ENCODE measurements around the gene FSCN2. TPM values are rescaled to one million over a fixed set of nuclear protein-coding genes. Genes with fewer than 3 reads are reported as not detected.

The FSCN2 gene
- total and polyA plus RNA-seq, 2 donors (not counting 3 experiments of a cell fraction or from before 2014, with no cell fraction given), result 0.32 to 0.71 TPM

GRCh38 chr17:81528651-81529436 is 667 bp downstream of the FSCN2 start:
- Histone ChIP-seq H3K4me1 (ENCODE audit: control insufficient read depth, extremely low read depth, insufficient read depth, low read length) (no peaks in the 10 kb centered on the region), H3K9me1 (replicated peaks; ENCODE audit: control insufficient read depth, extremely low read depth, insufficient read depth, low read length) (no peaks in the 10 kb centered on the region), H3K27ac (ENCODE audit: insufficient read depth, low read depth, low read length) (no peak overlapping the region), H3K27me3 (ENCODE audit: control insufficient read depth in 2 of 2, insufficient read depth in 2 of 2, low read length in 2 of 2) (no peaks in the 10 kb centered on the region), H3K9ac (replicated peaks; ENCODE audit: extremely low read depth, insufficient read depth, low read length) (no peak overlapping the region), H2AFZ (ENCODE audit: low read depth, low read length) (no peak overlapping the region), H3K36me3 (ENCODE audit: control insufficient read depth in 2 of 2, extremely low read depth in 1 of 2, insufficient read depth in 2 of 2, low read length in 2 of 2) (no peaks in the 10 kb centered on the region), H4K20me1 (replicated peaks; ENCODE audit: control insufficient read depth, extremely low read depth, insufficient read depth, low read length) (no peaks in the 10 kb centered on the region), H3K9me3 (replicated peaks; ENCODE audit: control insufficient read depth, insufficient read depth, low read length) (no peaks in the 10 kb centered on the region), H3K4me2 (ENCODE audit: insufficient read depth, low read length) (no peak overlapping the region), H3K4me3 (replicated peaks in 1 of 3; ENCODE audit: insufficient read depth in 1 of 3, low read depth in 1 of 3, low read length in 3 of 3) (no peak overlapping the region), H3K79me2 (ENCODE audit: control insufficient read depth, insufficient read depth, low read length) (no peaks in the 10 kb centered on the region)
- no TSS peak for BruUV-seq (replicated peaks)
- FAIRE-seq (no peak), DNase-seq (ENCODE audit: low read depth, low spot score) (no peak)
- intact Hi-C loops (cut with micrococcal nuclease) (no loop called here), dilution Hi-C loops (cut with MboI; ENCODE audit: extremely low pct_ligation_motif_present, low sequenced_read_pairs) (no loop called here)
- ChIA-PET CTCF (interaction anchor here (1.8 kb wide), 1 partner anchor 72 kb away, joined by 7 read pairs; no protein-coding TSS in a partner anchor), POLR2A (no interaction called here)
- no peak for TF ChIP-seq EZH2 (IDR thresholded peaks at IDR 0.05; ENCODE audit: borderline replicate concordance, low read depth, low read length, severe bottlenecking)
- no peak for TF ChIP-seq JUN (IDR thresholded peaks at IDR 0.05; ENCODE audit: borderline replicate concordance, insufficient read depth, insufficient read length, low read depth)

DNA sequence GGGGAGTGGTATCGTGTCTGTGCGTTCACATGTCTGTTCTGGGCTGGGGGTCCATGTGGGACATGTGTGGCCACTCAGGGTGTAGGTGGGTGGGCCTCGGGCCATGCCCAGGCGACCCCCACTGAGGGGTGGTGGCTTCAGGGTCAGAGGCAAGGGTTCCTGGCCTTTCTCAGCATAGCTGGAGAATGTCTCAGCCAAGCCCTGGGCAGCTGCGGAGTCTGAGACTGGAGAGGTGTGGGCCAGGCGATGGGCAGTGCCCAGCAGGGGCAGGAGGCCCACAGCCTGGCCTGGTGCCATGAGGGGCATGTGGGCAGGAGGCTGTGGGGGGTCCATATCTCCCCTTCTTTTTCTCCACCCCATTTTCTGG is 1.2 kb downstream of the FSCN2 start:
- Histone ChIP-seq H3K4me2 (ENCODE audit: insufficient read depth, low read length) (no peak overlapping the region), H3K9ac (replicated peaks; ENCODE audit: extremely low read depth, insufficient read depth, low read length) (no peak overlapping the region), H3K9me3 (replicated peaks; ENCODE audit: control insufficient read depth, insufficient read depth, low read length) (no peaks in the 10 kb centered on the region), H3K36me3 (ENCODE audit: control insufficient read depth in 2 of 2, extremely low read depth in 1 of 2, insufficient read depth in 2 of 2, low read length in 2 of 2) (no peaks in the 10 kb centered on the region), H4K20me1 (replicated peaks; ENCODE audit: control insufficient read depth, extremely low read depth, insufficient read depth, low read length) (no peaks in the 10 kb centered on the region), H3K4me3 (replicated peaks in 1 of 3; ENCODE audit: insufficient read depth in 1 of 3, low read depth in 1 of 3, low read length in 3 of 3) (no peak overlapping the region), H3K4me1 (ENCODE audit: control insufficient read depth, extremely low read depth, insufficient read depth, low read length) (no peaks in the 10 kb centered on the region), H2AFZ (ENCODE audit: low read depth, low read length) (no peak overlapping the region), H3K27ac (ENCODE audit: insufficient read depth, low read depth, low read length) (no peak overlapping the region), H3K79me2 (ENCODE audit: control insufficient read depth, insufficient read depth, low read length) (no peaks in the 10 kb centered on the region), H3K9me1 (replicated peaks; ENCODE audit: control insufficient read depth, extremely low read depth, insufficient read depth, low read length) (no peaks in the 10 kb centered on the region), H3K27me3 (ENCODE audit: control insufficient read depth in 2 of 2, insufficient read depth in 2 of 2, low read length in 2 of 2) (no peaks in the 10 kb centered on the region)
- DNase-seq (ENCODE audit: low read depth, low spot score) (no peak), FAIRE-seq (no peak)
- no TSS peak for BruUV-seq (replicated peaks)
- ChIA-PET POLR2A (no interaction called here), CTCF (interaction anchor here (1.8 kb wide), 1 partner anchor 72 kb away, joined by 7 read pairs; no protein-coding TSS in a partner anchor)
- dilution Hi-C loops (cut with MboI; ENCODE audit: extremely low pct_ligation_motif_present, low sequenced_read_pairs), result no loop called here
- intact Hi-C loops (cut with micrococcal nuclease), result no loop called here
- no peak for TF ChIP-seq GATA2 (IDR thresholded peaks at IDR 0.05; ENCODE audit: insufficient read depth, insufficient read length, low read depth, low read length)
- no peak for TF ChIP-seq MYC (IDR thresholded peaks at IDR 0.05; ENCODE audit: low read depth, low read length)
- TF ChIP-seq POLR2AphosphoS5 (IDR thresholded peaks at IDR 0.05; ENCODE audit: insufficient read depth, low read depth, low read length), result no peak
- no peak for TF ChIP-seq CTCF (IDR thresholded peaks at IDR 0.05; ENCODE audit: extremely low read depth in 1 of 2, insufficient read depth in 1 of 2, low read depth in 1 of 2, low read length in 2 of 2)
- TF ChIP-seq, protein P1, sequence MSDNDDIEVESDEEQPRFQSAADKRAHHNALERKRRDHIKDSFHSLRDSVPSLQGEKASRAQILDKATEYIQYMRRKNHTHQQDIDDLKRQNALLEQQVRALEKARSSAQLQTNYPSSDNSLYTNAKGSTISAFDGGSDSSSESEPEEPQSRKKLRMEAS (IDR thresholded peaks at IDR 0.05; ENCODE audit: insufficient read depth, insufficient read length), result no peak
- no peak for TF ChIP-seq JUN (IDR thresholded peaks at IDR 0.05; ENCODE audit: borderline replicate concordance, insufficient read depth, insufficient read length, low read depth)
- no peak for TF ChIP-seq EZH2 (IDR thresholded peaks at IDR 0.05; ENCODE audit: borderline replicate concordance, low read depth, low read length, severe bottlenecking)
- TF ChIP-seq FOS (IDR thresholded peaks at IDR 0.05; ENCODE audit: borderline replicate concordance, insufficient read depth, low read length), result no peak
- TF ChIP-seq POLR2A (IDR thresholded peaks at IDR 0.05; ENCODE audit: low read depth, low read length), result no peak

Measured in endothelial cell of umbilical vein (primary cell).